ENCODE data around the gene KCTD16.

The KCTD16 gene

GRCh38 chr5:144170276-144171024, at the start of gene KCTD16, which contains the start of gene YIPF5:
Gene KCTD16 (plus strand): TSS chr5:144170873.
Gene YIPF5 (minus strand): TSS chr5:144170659. CDS start chr5:144169955, 704 bp downstream.
- peak; percentile 97 for DNase-seq

- DNase-seq: no peak
Observed at GRCh38 chr5:144121577-144121976, 49.1 kb upstream of the KCTD16 start.

GRCh38 chr5:144122081-144122480, 48.6 kb upstream of the KCTD16 start:
- DNase-seq: no peak

- no peak for DNase-seq
Observed at GRCh38 chr5:144122641-144123040, 48.0 kb upstream of the KCTD16 start.

- no peak for DNase-seq
Observed at GRCh38 chr5:144125163-144125726, 45.4 kb upstream of the KCTD16 start.

GRCh38 chr5:144126707-144127106, 44.0 kb upstream of the KCTD16 start:
- DNase-seq: no peak

GRCh38 chr5:144128844-144129243, 41.8 kb upstream of the KCTD16 start:
- DNase-seq: no peak

GRCh38 chr5:144130306-144130705, 40.4 kb upstream of the KCTD16 start:
- no peak for DNase-seq

GRCh38 chr5:144131261-144131660, 39.4 kb upstream of the KCTD16 start:
- no peak for DNase-seq

GRCh38 chr5:144133050-144133633, 37.5 kb upstream of the KCTD16 start:
- DNase-seq: no peak

- DNase-seq: no peak
Observed at GRCh38 chr5:144134194-144134826, 36.4 kb upstream of the KCTD16 start.

GRCh38 chr5:144135113-144135762, 35.4 kb upstream of the KCTD16 start:
- no peak for DNase-seq

GRCh38 chr5:144139586-144139985, 31.1 kb upstream of the KCTD16 start:
- DNase-seq: no peak

- no peak for DNase-seq
Observed at GRCh38 chr5:144141585-144141984, 29.1 kb upstream of the KCTD16 start.

- DNase-seq: no peak
Observed at GRCh38 chr5:144142139-144142823, 28.4 kb upstream of the KCTD16 start.

GRCh38 chr5:144142824-144143162, 27.9 kb upstream of the KCTD16 start:
- no peak for DNase-seq

- DNase-seq: no peak
Observed at GRCh38 chr5:144143625-144144024, 27.0 kb upstream of the KCTD16 start.

GRCh38 chr5:144144956-144145751, 25.5 kb upstream of the KCTD16 start:
- no peak for DNase-seq

- no peak for DNase-seq
Observed at GRCh38 chr5:144151026-144151425, 19.6 kb upstream of the KCTD16 start.

GRCh38 chr5:144156767-144157171, 13.9 kb upstream of the KCTD16 start:
- no peak for DNase-seq

GRCh38 chr5:144162686-144163085, 8.0 kb upstream of the KCTD16 start:
- DNase-seq: no peak

- DNase-seq: no peak
Observed at GRCh38 chr5:144166696-144167095, 4.0 kb upstream of the KCTD16 start.
